HG03354 (cell line): ENCODE measurements around the gene OR1J2.

Source experiments
- ATAC-seq: cut with Tn5 transposase; IDR thresholded peaks from one replicate; pipeline ENCODE4 v1.9.1; 2021; ENCODE audit warnings: mild to moderate bottlenecking; ENCODE audit not compliant: unreplicated experiment, poor library complexity, severe bottlenecking

The OR1J2 gene

GRCh38 chr9:122538757-122539156, 28.2 kb downstream of the OR1J2 start:
- no peak for ATAC-seq

- ATAC-seq, result no peak
These were observed 35.6 kb downstream of the OR1J2 start for GRCh38 chr9:122546196-122546595.

DNA sequence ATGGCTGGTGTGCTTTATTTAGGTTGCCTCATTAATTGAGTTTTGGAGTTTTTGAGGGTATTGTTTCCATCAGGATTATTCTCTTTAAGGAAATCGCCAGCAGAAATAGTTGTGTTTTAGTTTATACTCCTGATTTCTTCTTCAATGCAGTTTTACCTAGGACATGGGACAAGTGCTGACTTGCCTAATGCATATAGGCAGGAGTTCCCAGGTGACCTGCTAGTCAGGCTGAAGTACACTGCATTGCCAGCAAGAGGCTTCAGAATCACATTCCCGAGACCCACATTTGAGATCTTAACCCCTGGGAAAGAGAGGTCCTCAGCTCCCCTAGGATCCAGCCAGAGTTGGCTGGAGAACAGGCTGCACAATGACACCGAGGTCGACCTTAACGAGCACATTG, 40.8 kb downstream of the OR1J2 start:
- ATAC-seq, result no peak

- no peak for ATAC-seq
These were observed 42.2 kb downstream of the OR1J2 start, which contains the start of gene OR1N2 for GRCh38 chr9:122552812-122553211. OR1N2 (plus strand) TSS chr9:122553112; CDS start chr9:122553212, 100 bp downstream.
